ENCODE measurements around the gene HOXC4. TPM values are rescaled to one million over a fixed set of nuclear protein-coding genes. Genes with fewer than 3 reads are reported as not detected.
A peak's percentile ranks its signal among the peaks of the same experiment; 100 is the strongest.

HOXC4 gene
- total and polyA plus RNA-seq, 2 of the 8 experiments (the other 6 are each of a cell fraction or from before 2014, with no cell fraction given) = not detected

DNA sequence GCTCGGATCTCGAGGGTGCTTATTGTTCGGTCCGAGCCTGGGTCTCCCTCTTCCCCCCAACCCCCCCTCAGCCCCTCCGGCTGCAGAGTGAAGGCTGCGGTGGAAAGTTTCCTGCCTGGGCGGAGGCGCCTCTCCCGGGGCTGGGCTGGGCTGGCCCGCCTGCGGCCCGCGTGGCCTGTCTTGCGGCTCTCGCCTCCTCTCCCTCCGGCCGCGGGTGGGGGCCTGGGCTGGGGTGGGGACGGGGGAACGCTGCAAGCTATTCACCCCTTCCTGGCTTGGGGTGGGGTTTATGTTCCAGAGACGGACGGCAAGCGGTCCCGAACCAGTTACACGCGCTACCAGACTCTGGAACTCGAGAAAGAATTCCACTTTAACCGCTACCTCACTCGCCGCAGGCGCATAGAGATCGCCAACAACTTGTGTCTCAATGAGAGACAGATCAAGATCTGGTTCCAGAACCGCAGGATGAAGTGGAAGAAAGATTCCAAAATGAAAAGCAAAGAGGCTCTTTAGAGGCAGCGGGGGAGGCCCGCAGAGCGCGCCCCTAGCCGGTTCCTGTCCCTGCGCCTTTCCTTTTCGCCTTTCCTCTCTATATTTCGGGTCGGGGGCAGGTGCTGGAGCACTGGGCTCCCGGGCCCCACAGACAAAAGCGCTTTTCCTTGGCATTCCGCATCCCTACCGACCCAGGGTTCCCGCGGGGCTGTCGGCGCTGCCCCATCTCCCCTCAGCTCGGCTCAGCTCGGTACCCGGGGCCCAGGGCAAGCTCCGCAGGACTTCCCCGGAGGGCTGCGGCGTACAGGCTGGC lies 19.5 kb upstream of the HOXC4 start:
- H3K79me1 ChIP-seq (ENCODE audit: low read depth, low read length) = no peaks in the 10 kb centered on the region
- H3K79me2 ChIP-seq (ENCODE audit: control insufficient read depth in 1 of 2, insufficient read depth in 2 of 2, low read length in 2 of 2) = no peaks in the 10 kb centered on the region
- H2AFZ ChIP-seq (ENCODE audit: low read length) = no peak overlapping the region
- H2BK20ac ChIP-seq (ENCODE audit: low read length) = no peak overlapping the region
- no peak overlapping the region for H4K8ac ChIP-seq (ENCODE audit: extremely low read depth, insufficient read depth, low read length)
- H3K23ac ChIP-seq (ENCODE audit: insufficient read length) = no peak overlapping the region
- H3K23me2 ChIP-seq (ENCODE audit: low read depth, low read length) = no peaks in the 10 kb centered on the region
- no peak overlapping the region for H2BK12ac ChIP-seq (ENCODE audit: low read depth, low read length)
- no peak overlapping the region; a peak in 1 of 4 replicates for H3K4me2 ChIP-seq (ENCODE audit: insufficient read depth in 1 of 2, low read depth in 2 of 2, low read length in 2 of 2)
- no peak overlapping the region for H4K5ac ChIP-seq (ENCODE audit: insufficient read length, low read depth, low read length)
- H3K14ac ChIP-seq (ENCODE audit: insufficient read length) = no peak overlapping the region
- H3K27ac ChIP-seq (ENCODE audit: low read depth, low read length) = no peak overlapping the region
- H3K4ac ChIP-seq (replicated peaks; ENCODE audit: insufficient read length, low read depth, low read length) = no peak overlapping the region
- CTCF ChIA-PET (ENCODE audit: partially characterized antibody) = interaction anchor here (1.0 to 20.0 kb wide), 13 partner anchors 11 to 181 kb away, joined by 3 to 339 read pairs (median 5); partner anchors contain the start of genes HOXC10, HOXC4 and SMUG1
- H2AK5ac ChIP-seq (ENCODE audit: low read depth, low read length) = no peak overlapping the region
- no peaks in the 10 kb centered on the region; a peak in 1 of 4 replicates for H3K9me3 ChIP-seq (ENCODE audit: insufficient read depth in 2 of 2, low read depth in 1 of 2, low read length in 1 of 2)
- no peak overlapping the region for H3K56ac ChIP-seq (replicated peaks; ENCODE audit: insufficient read length, low read depth, low read length)
- H2BK15ac ChIP-seq (ENCODE audit: low read length) = no peak overlapping the region
- no peak overlapping the region for H3K9ac ChIP-seq (replicated peaks in 1 of 4; ENCODE audit: extremely low read depth in 1 of 4, low read depth in 3 of 4, low read length in 3 of 4)
- H3K4me1 ChIP-seq (replicated peaks in 1 of 4; ENCODE audit: control insufficient read depth in 3 of 4, insufficient read depth in 4 of 4, low read length in 3 of 4) = peaks cover 0 to 8% (median 2%) of the 10 kb centered on the region in 4 experiments; a peak in 4 of 7 replicates
- H3K36me3 ChIP-seq (ENCODE audit: control insufficient read depth in 2 of 4, insufficient read depth in 4 of 4, low read length in 3 of 4) = peaks cover 0 to 8% (median 0%) of the 10 kb centered on the region in 4 experiments; a peak in 1 of 8 replicates
- H3K4me3 ChIP-seq (ENCODE audit: extremely low read depth in 1 of 4, insufficient read depth in 2 of 4, low read depth in 3 of 4, low read length in 4 of 4) = no peak overlapping the region
- DNase-seq (ENCODE audit: low read depth in 1 of 2, low spot score in 2 of 2) (no peak), FAIRE-seq (no peak)
- H3K27me3 ChIP-seq (replicated peaks in 1 of 4; ENCODE audit: control insufficient read depth in 3 of 4, extremely low read depth in 1 of 4, insufficient read depth in 3 of 4, low read length in 3 of 4) = peaks cover 96 to 100% (median 98%) of the 10 kb centered on the region in 4 experiments
- no peak overlapping the region for H4K91ac ChIP-seq (replicated peaks; ENCODE audit: insufficient read length, low read length)
- 10% methylated on average over 39 of the region's 57 CpGs; no CpG with 5 or more reads in 1 of the 2 experiments for whole genome bisulfite sequencing, 2 experiments (ENCODE audit: extremely low coverage in 1 of 2, insufficient coverage in 1 of 2, insufficient read length in 1 of 2, insufficient replicate concordance in 2 of 2, low coverage in 1 of 2, low lambda C conversion rate in 2 of 2, missing lambda C conversion rate in 1 of 2)
- peaks cover 15 to 23% of the 10 kb centered on the region in 2 experiments for H4K20me1 ChIP-seq (replicated peaks in 1 of 2; ENCODE audit: control insufficient read depth in 1 of 2, insufficient read depth in 2 of 2, low read length in 2 of 2)
- H2BK120ac ChIP-seq (replicated peaks; ENCODE audit: low read depth, low read length) = no peak overlapping the region
- H3K18ac ChIP-seq (ENCODE audit: extremely low read depth, low read length) = no peak overlapping the region
- POLR2A ChIA-PET (ENCODE audit: partially characterized antibody) = interaction anchor here (0.6 to 1.0 kb wide), 4 partner anchors 9 to 41 kb away, joined by 3 to 4 read pairs (median 3); no protein-coding TSS in a partner anchor
- TF ChIP-seq RNF2 (IDR thresholded peaks at IDR 0.05; ENCODE audit: borderline replicate concordance, low read depth, low read length, missing control alignments, poor library complexity, severe bottlenecking) = peak; percentile 82
- peak; percentile 95 for TF ChIP-seq EZH2 (IDR thresholded peaks at IDR 0.05; ENCODE audit: low read depth, low read length, severe bottlenecking)
- TF ChIP-seq NRF1 (IDR thresholded peaks at IDR 0.05; ENCODE audit: low read depth, low read length) = no peak
- TF ChIP-seq SUZ12 (IDR thresholded peaks at IDR 0.05; ENCODE audit: low read length) = peak; percentile 97
- no peak overlapping the region for H2BK5ac ChIP-seq (ENCODE audit: low read depth, low read length)

All from H1 (cell line).